T-helper 2 cell treated with Interferon-gamma antibody and Interleukin-4, amounts not matched to agents 100 ng/mL and 5 ng/mL, for 36 hours (primary cell): Measurements from ENCODE around the gene LDAH. TPM values are rescaled to one million over a fixed set of nuclear protein-coding genes. Genes with fewer than 3 reads are reported as not detected.

Source experiments
- intact Hi-C: fragments of 100-400 bp; cut with micrococcal nuclease; formaldehyde crosslinking; loops from one replicate; pipeline ENCODE4 v1.15.1; 2023
- total RNA-seq: library from RNA; stranded (reverse); gene quantifications from 2 replicates; pipeline ENCODE4 v1.2.3, GENCODE V29; 2022

Gene LDAH
- total RNA-seq, 1 donor from 2014 or later, result 31.3 TPM

DNA sequence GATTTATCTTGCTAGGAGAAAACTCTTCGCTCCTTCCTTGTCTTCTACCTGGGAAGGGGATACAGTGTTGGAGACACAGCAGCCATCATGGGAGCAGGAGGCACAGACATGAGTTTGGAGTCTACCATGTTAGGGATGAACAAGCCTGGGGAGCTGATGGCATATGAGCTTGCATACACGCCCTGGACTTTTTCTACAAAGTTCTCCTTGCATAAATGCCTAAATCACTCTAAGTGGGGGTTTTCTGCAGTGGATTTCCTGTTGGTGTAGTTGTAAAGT is 168.4 kb downstream of the LDAH start:
- intact Hi-C loops, result loop anchor here (5.0 to 10.0 kb wide), 2 partner anchors 168 to 410 kb away; partner anchors contain the start of gene LDAH

GRCh38 chr2:20653695-20654534 is 169.0 kb downstream of the LDAH start:
- intact Hi-C loops, result loop anchor here (5.0 to 10.0 kb wide), 2 partner anchors 168 to 409 kb away; partner anchors contain the start of gene LDAH

DNA sequence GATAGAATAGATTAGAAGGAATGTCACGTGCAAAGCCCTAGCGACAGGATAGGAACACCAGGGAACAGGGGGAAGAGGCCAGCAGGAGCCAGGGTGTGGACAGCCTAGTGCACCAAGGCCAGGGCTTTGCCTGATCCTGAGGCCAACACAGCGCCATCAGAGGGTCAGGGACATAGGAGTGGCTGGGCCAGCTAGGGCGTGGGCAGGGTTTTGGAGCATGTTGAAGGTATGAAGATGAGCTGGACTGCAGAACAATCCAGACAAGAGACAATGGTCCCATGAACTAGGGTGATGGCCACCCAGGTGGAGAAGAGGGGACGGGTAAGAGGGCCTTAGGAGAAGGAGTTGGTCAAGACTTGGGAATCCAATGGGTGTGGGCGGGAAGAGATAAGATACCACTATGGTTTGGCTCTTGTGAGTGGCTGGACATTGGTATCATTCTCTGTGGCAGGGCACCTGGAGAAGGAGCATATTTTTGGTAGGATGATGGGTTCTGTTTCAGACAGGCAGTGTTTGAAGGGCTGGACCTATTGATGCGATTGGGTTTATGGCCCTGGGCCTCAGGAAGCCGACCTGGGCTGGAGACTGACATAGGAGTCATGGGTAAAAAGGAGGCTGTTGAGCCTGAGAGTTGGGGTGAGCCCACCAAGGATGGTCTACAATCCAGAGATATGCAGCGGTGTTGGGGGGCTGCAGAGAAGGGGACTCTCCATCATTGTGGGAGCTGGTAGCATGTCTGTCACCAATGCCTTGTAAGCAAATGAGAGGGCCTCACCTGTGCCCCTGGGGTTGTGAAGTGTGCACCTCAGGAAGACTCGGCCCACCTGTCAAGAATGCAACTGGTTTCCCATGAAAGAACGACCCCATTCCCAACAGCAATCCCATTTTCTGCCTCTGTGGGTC is 170.0 kb downstream of the LDAH start:
- intact Hi-C loops, result loop anchor here (5.0 to 10.0 kb wide), 2 partner anchors 169 to 408 kb away; partner anchors contain the start of gene LDAH

DNA sequence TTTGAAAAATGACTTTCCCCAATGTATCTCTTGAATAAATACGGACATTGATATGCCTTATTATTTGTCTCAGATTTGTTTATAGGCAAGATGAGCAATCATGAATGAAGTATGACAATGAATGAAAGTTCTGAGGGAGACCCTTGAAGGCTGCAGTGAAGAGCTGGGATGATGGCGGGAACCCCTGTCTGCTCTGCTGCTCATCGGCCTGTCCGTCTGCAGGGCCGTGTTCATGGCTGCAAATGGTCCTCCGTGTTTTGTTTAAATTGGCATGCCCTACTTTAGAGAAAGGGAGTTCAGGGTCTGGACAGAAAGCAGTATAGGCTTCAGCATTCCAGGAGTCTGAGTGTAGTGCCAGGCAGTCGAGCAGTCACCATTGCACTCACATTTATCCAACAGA is 170.8 kb downstream of the LDAH start:
- intact Hi-C loops, result loop anchor here (5.0 to 10.0 kb wide), 2 partner anchors 170 to 407 kb away; partner anchors contain the start of gene LDAH

DNA sequence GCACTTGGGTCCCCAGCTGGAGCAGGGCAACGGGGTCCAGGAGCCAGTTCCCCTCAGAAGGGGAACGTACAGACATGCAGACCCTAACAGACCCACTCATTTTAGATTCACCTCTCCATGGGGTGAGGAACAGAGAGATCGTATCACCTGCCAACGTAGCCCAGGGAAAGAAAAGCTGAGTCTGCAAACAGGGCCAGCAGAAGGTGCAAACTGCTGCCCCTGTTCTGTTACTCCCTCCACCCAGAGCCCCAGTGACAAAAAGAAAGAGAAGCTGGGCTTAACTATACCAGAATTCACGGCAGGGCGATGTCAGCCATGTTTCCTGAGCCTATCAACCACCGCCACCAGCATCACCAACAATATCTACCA is 171.2 kb downstream of the LDAH start:
- intact Hi-C loops, result loop anchor here (1.0 to 10.0 kb wide), 9 partner anchors 15 to 1303 kb away; partner anchors contain the start of genes LAPTM4A, LDAH, PUM2 and RHOB

GRCh38 chr2:20650877-20651730 is 171.8 kb downstream of the LDAH start, which contains the start of gene HS1BP3:
HS1BP3 (minus strand) TSS chr2:20651098; CDS start chr2:20651063, 35 bp downstream.
- intact Hi-C loops, result loop anchor here (1.0 to 10.0 kb wide), 9 partner anchors 15 to 1303 kb away; partner anchors contain the start of genes LAPTM4A, LDAH, PUM2 and RHOB

DNA sequence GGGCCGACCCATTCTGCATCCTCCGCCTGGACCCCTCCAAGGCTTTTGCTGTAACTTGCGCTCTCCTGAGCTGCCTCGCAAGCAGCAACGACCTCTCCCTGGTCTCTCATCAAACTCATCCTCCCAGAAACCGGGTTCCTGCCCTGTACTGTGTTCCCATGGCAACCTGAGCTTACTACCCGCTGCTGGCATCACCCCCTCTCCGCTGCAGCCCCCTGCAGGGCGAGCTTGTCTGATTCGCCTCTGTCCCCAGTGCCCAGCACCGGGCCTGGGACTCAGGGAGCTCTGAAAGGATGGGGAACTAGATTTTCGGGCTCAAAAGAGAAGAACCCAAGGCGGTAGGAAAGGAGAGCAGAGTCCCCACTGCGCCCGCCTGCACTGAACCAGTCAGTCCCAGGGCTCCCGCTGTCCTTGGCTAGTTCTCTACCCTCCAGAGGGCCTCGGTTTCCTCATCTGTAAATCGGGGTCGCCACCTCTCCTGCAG is 172.5 kb downstream of the LDAH start:
- intact Hi-C loops, result loop anchor here (2.0 to 10.0 kb wide), 3 partner anchors 172 to 750 kb away; partner anchors contain the start of genes LDAH and TTC32

DNA sequence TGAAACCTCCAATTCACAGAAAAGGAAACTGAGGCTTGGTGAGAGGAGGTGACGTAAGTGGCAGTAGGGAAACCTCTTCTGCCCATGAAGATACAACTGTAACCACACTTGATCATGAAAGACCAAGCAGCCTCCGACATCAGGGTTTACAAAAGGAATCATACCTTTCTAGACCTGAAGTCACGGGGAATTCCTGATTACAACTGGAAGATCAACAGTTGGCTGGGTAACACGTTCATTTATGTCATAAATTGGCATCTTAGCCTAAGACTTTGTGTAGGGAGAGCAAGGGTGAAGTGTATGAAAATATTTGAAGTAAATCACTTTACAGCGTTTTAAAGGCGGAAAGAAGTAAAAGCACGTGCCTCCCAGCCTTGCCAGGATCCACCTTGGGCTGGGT is 172.9 kb downstream of the LDAH start:
- intact Hi-C loops, result loop anchor here (2.0 to 10.0 kb wide), 3 partner anchors 172 to 749 kb away; partner anchors contain the start of genes LDAH and TTC32

- intact Hi-C loops, result no loop called here
Observed at GRCh38 chr2:20649576-20649975, 173.3 kb downstream of the LDAH start.

GRCh38 chr2:20648831-20649230 is 174.1 kb downstream of the LDAH start:
- intact Hi-C loops, result no loop called here

DNA sequence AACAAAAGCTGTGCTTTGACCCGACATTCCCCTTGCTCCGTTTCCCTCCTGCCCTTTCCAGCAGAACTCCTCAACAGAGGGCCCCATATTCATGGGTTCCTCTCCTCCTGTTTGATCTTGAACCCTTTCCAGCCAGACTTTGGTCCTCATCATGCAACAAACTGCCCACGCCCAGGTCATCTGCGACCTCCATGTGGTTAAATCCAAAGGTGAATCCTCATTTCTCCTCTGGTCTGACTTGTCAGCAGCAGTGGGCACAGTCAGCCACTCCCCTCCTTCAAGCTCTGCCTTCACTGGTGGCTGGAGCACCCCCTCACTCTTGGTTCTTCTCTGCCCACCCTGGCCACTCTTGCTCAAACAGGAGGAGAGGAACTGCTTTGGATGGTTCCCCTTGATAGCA is 174.7 kb downstream of the LDAH start:
- intact Hi-C loops, result no loop called here

- intact Hi-C loops, result no loop called here
Observed at GRCh38 chr2:20647738-20648137, 175.2 kb downstream of the LDAH start.

DNA sequence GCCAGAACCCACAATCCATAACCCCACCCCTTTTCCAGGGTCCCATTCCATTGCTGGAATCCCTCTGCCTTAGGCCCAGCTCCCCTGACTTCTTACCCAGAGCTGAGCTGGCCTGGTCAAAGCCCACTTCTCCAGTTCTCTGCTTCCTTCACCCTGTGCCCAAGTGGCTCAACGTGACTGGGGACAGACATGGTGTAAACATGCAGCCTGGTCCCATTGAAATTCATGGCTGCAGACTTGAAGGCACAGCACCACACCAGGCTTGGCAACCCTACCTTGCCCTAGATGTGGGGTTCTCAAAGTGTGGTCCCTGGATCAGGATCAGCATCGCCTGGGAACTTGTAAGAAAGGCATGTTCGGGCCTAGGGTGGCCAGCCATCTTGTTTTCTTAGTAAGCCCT is 175.7 kb downstream of the LDAH start:
- intact Hi-C loops, result no loop called here

- intact Hi-C loops, result no loop called here
Observed at GRCh38 chr2:20646446-20646845, 176.5 kb downstream of the LDAH start.

- intact Hi-C loops, result no loop called here
Observed at GRCh38 chr2:20645761-20646160, 177.1 kb downstream of the LDAH start.

GRCh38 chr2:20645301-20645701 is 177.6 kb downstream of the LDAH start:
- intact Hi-C loops, result no loop called here

- intact Hi-C loops, result no loop called here
Observed at GRCh38 chr2:20643826-20644225, 179.1 kb downstream of the LDAH start.

DNA sequence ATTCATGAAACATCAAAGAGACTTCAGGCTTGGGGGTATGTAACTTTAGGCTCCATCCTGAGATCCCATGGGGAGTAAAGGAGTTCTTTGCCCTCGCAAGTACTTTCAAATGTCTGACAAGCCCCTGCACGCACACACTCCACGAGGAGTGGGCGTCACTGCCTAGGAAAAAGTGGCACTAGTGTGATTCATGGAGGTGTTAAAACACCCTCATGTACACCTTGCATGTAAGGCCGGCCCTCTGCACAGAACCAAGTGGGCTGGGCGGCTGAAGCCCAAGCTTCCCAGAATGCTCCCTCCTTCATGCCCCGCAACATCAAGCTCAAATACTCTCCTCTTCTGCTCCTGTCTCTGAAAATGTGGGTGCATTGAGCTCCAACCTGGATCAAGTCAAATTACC is 179.8 kb downstream of the LDAH start:
- intact Hi-C loops, result no loop called here

GRCh38 chr2:20642055-20642971 is 180.6 kb downstream of the LDAH start:
- intact Hi-C loops, result loop anchor here (1.0 kb wide), 2 partner anchors 199 to 231 kb away; no protein-coding TSS in a partner anchor
